ENCODE measurements around the gene CCDC149. TPM values are rescaled to one million over a fixed set of nuclear protein-coding genes. Genes with fewer than 3 reads are reported as not detected.

Gene CCDC149
- total and polyA plus RNA-seq, 9 of the 15 experiments (the other 6 are each of a cell fraction or from before 2014, with no cell fraction given), result 0.04 to 0.18 TPM; not detected in 7

DNA sequence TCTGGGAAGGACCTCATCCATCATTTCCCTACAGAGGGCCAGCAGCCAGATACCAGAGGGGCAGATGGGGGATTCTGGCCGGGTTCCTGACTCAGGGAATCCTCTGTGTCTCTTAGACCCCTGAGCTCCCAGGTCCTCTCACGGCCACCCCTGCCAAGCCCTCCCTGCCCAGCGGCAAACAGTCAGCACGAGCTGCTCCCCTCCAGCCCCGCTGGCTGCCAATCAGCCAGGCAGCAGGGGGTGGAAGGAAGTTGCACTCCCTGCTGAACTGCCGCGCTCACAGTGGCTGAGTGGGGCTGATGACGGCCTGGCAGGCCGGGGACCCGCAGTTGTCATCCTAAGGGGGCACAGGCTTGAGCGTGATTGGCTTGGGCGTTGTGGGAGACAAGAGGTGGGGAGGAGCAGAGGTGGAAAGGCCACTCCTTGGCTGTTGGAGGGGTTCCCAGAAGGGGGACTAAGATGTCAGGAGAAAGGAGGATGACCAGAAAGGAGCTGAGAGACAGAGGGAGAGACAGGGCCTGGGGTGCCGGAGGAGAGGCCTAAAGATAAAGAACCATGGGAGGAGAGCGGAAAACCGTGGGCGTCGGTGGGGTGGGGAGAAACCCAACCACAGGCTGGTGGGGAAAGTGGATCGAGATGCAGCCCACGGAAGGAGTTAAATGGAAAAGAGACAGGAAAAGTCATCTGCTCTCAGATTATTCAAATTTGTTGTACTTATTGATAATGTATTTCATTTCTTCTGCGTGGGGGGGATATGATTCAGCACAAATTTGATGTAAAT is 4.4 kb upstream of the CCDC149 start (continued):
- TF ChIP-seq SMAD4 (CRISPR knock-in tag; conservative IDR thresholded peaks at IDR 0.05) (no peak), MTA3 (IDR thresholded peaks at IDR 0.05; ENCODE audit: borderline replicate concordance) (no peak)
- TF ChIP-seq, protein P1, sequence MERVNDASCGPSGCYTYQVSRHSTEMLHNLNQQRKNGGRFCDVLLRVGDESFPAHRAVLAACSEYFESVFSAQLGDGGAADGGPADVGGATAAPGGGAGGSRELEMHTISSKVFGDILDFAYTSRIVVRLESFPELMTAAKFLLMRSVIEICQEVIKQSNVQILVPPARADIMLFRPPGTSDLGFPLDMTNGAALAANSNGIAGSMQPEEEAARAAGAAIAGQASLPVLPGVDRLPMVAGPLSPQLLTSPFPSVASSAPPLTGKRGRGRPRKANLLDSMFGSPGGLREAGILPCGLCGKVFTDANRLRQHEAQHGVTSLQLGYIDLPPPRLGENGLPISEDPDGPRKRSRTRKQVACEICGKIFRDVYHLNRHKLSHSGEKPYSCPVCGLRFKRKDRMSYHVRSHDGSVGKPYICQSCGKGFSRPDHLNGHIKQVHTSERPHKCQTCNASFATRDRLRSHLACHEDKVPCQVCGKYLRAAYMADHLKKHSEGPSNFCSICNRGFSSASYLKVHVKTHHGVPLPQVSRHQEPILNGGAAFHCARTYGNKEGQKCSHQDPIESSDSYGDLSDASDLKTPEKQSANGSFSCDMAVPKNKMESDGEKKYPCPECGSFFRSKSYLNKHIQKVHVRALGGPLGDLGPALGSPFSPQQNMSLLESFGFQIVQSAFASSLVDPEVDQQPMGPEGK (CRISPR knock-in tag; IDR thresholded peaks at IDR 0.05; ENCODE audit: borderline replicate concordance), result no peak

GRCh38 chr4:24915121-24915922 is 2.5 kb upstream of the CCDC149 start:
- POLR2A ChIA-PET, result interaction anchor here (0.5 kb wide), 1 partner anchor 36 kb away, joined by 3 read pairs; no protein-coding TSS in a partner anchor
- Histone ChIP-seq H3K36me3 (ENCODE audit: control insufficient read depth, insufficient read depth, low read length) (no peaks in the 10 kb centered on the region), H3K9ac (ENCODE audit: insufficient read depth in 1 of 2, low read depth in 2 of 2, low read length in 2 of 2) (no peak overlapping the region), H3K4me1 (replicated peaks in 1 of 2; ENCODE audit: control insufficient read depth in 2 of 2, insufficient read depth in 2 of 2, low read length in 2 of 2) (peaks cover 0 to 10% of the 10 kb centered on the region in 2 experiments; a peak in 1 of 5 replicates), H3K9me1 (ENCODE audit: control insufficient read depth, insufficient read depth, low read length) (no peaks in the 10 kb centered on the region), H3K79me2 (ENCODE audit: control insufficient read depth, insufficient read depth, low read length) (no peaks in the 10 kb centered on the region), H3K27me3 (ENCODE audit: control insufficient read depth in 2 of 2, insufficient read depth in 2 of 2, low read length in 2 of 2) (peaks cover 13 to 39% of the 10 kb centered on the region in 2 experiments; a peak in 4 of 5 replicates), H3K27ac (ENCODE audit: extremely low read depth, low read depth, low read length) (no peak overlapping the region), H2AFZ (ENCODE audit: low read depth, low read length) (no peak overlapping the region), H4K20me1 (replicated peaks; ENCODE audit: control insufficient read depth, insufficient read depth, low read length) (no peaks in the 10 kb centered on the region), H3K4me2 (ENCODE audit: insufficient read depth, low read length) (no peak overlapping the region), H3K9me3 (replicated peaks; ENCODE audit: control insufficient read depth, insufficient read depth, low read depth, low read length) (no peaks in the 10 kb centered on the region), H3K4me3 (no peak overlapping the region)
- BruUV-seq (replicated peaks), result no TSS peak
- ATAC-seq, result 0 out of 3 replicates have a peak, but pooled peaks have one; percentile 47
- peak in 1 of 4 experiments; percentile 10 for DNase-seq (ENCODE audit: extremely low read depth in 1 of 4, low spot score in 3 of 4)
- no peak for FAIRE-seq
- WGBS (ENCODE audit: insufficient coverage, low coverage, missing lambda C conversion rate), result 1% methylated on average over 8 of the region's 8 CpGs
- CTCF ChIA-PET (ENCODE audit: low intra/inter-chr PET ratio), result no interaction called here
- intact Hi-C loops (cut with micrococcal nuclease), result no loop called here
- in situ Hi-C loops (cut with MboI), result no loop called here
- no peak for TF ChIP-seq ZNF232 (CRISPR knock-in tag; IDR thresholded peaks at IDR 0.05)
- no peak for TF ChIP-seq EP300 (IDR thresholded peaks at IDR 0.05; ENCODE audit: low read length)
- no peak for TF ChIP-seq ZBTB17 (CRISPR knock-in tag; IDR thresholded peaks at IDR 0.05)
- no peak for TF ChIP-seq SREBF1 (IDR thresholded peaks at IDR 0.05; ENCODE audit: borderline replicate concordance, low read depth, low read length)
- no peak for TF ChIP-seq NRF1 (conservative IDR thresholded peaks at IDR 0.05 in 1 of 2, IDR thresholded peaks at IDR 0.05 in 1 of 2)
- TF ChIP-seq SAP30 (IDR thresholded peaks at IDR 0.05; ENCODE audit: borderline replicate concordance, insufficient read depth, low read depth, low read length, poor library complexity, severe bottlenecking), result no peak
- TF ChIP-seq HNRNPH1 (optimal IDR thresholded peaks at IDR 0.05; ENCODE audit: low read depth, low read length), result no peak
- no peak for TF ChIP-seq PHTF2 (CRISPR knock-in tag; IDR thresholded peaks at IDR 0.05)
- TF ChIP-seq NR1H2 (CRISPR knock-in tag; IDR thresholded peaks at IDR 0.05), result no peak
- no peak for TF ChIP-seq ZC3H11A (IDR thresholded peaks at IDR 0.05; ENCODE audit: low read depth, low read length)
- no peak for TF ChIP-seq TAF9B (IDR thresholded peaks at IDR 0.05; ENCODE audit: partially characterized antibody)
- TF ChIP-seq SMAD2 (IDR thresholded peaks at IDR 0.05; ENCODE audit: low read depth, low read length), result no peak
- no peak for TF ChIP-seq MCM3 (IDR thresholded peaks at IDR 0.05)
- TF ChIP-seq TGIF2 (CRISPR knock-in tag; IDR thresholded peaks at IDR 0.05), result no peak
- TF ChIP-seq ZNF699 (CRISPR knock-in tag; IDR thresholded peaks at IDR 0.05; ENCODE audit: insufficient replicate concordance), result no peak
- no peak for TF ChIP-seq ZZZ3 (IDR thresholded peaks at IDR 0.05)
